HepG2 (cell line): ENCODE results near the gene RBM27. TPM values are rescaled to one million over a fixed set of nuclear protein-coding genes. Genes with fewer than 3 reads are reported as not detected.

Experiments used
- ARNT ChIP-seq: fragments of 450-650 bp; IDR thresholded peaks from 2 replicates; pipeline ENCODE4 v1.6.1; 2017
- ATF4 ChIP-seq, 2 experiments: fragments of 450-650 bp in 1 of 2; sonication (generic) in 1 of 2; formaldehyde crosslinking; IDR thresholded peaks; 2 replicates each; pipeline versions ENCODE4 v1.5.0 to v1.8.0; 2020 to 2022; ENCODE audit warnings: mild to moderate bottlenecking in 1 of 2, missing genetic modification reagents in 1 of 2
- BCL6 ChIP-seq: IDR thresholded peaks from 2 replicates; pipeline ENCODE4 v1.6.1; 2016; ENCODE audit warnings: missing genetic modification reagents, missing compliant biosample characterization
- CBX1 ChIP-seq: IDR thresholded peaks from one replicate; pipeline ENCODE4 v1.6.1; 2016; ENCODE audit warnings: antibody characterized with exemption, low read depth
- CREM ChIP-seq, 2 experiments: sonication (generic) in 1 of 2; formaldehyde crosslinking in 1 of 2; IDR thresholded peaks; 2 replicates each; pipeline versions ENCODE4 v1.4.0 to v1.6.1; 2016 to 2020; ENCODE audit warnings: antibody characterized with exemption in 1 of 2, mild to moderate bottlenecking in 1 of 2, missing genetic modification reagents in 1 of 2
- ESRRA ChIP-seq: sonication (generic); formaldehyde crosslinking; IDR thresholded peaks from 2 replicates; pipeline ENCODE4 v1.5.1; 2020; ENCODE audit warnings: mild to moderate bottlenecking, low read depth, missing genetic modification reagents
- FOSL2 ChIP-seq: sonication (generic); formaldehyde crosslinking; IDR thresholded peaks from 2 replicates; pipeline ENCODE4 v1.4.0; 2020; ENCODE audit warnings: missing genetic modification reagents
- GZF1 ChIP-seq: sonication (generic); formaldehyde crosslinking; IDR thresholded peaks from 2 replicates; pipeline ENCODE4 v1.5.1; 2020; ENCODE audit warnings: mild to moderate bottlenecking, missing genetic modification reagents
- HOXA3 ChIP-seq: sonication (generic); formaldehyde crosslinking; IDR thresholded peaks from 2 replicates; pipeline ENCODE4 v1.5.0; 2020; ENCODE audit warnings: missing genetic modification reagents
- IRF9 ChIP-seq: sonication (generic); formaldehyde crosslinking; IDR thresholded peaks from 2 replicates; pipeline ENCODE4 v1.8.0; 2022; ENCODE audit warnings: missing genetic modification reagents, mild to moderate bottlenecking, borderline replicate concordance
- KLF15 ChIP-seq: sonication (generic); formaldehyde crosslinking; IDR thresholded peaks from 2 replicates; pipeline ENCODE4 v1.8.1; 2023; ENCODE audit warnings: borderline replicate concordance, mild to moderate bottlenecking, inconsistent platforms, missing genetic modification reagents, mixed read lengths
- MAFG ChIP-seq: sonication (generic); formaldehyde crosslinking; IDR thresholded peaks from 2 replicates; pipeline ENCODE4 v1.5.1; 2020; ENCODE audit warnings: mild to moderate bottlenecking, missing genetic modification reagents
- PAXIP1 ChIP-seq: sonication (generic); formaldehyde crosslinking; conservative IDR thresholded peaks from 2 replicates; pipeline ENCODE4 v1.4.0; 2020; ENCODE audit warnings: mild to moderate bottlenecking, missing genetic modification reagents, moderate library complexity
- RFX1 ChIP-seq: fragments of 450-650 bp; IDR thresholded peaks from 2 replicates; pipeline ENCODE4 v1.6.1; 2017
- RORA ChIP-seq: sonication (generic); formaldehyde crosslinking; IDR thresholded peaks from 2 replicates; pipeline ENCODE4 v1.5.0; 2020; ENCODE audit warnings: mild to moderate bottlenecking, missing genetic modification reagents, moderate library complexity
- SIN3B ChIP-seq: fragments of 150-350 bp; IDR thresholded peaks from 2 replicates; pipeline ENCODE4 v1.6.1; 2014; ENCODE audit warnings: low read length
- SP2 ChIP-seq: sonication (generic); formaldehyde crosslinking; IDR thresholded peaks from 2 replicates; pipeline ENCODE4 v1.5.1; 2020; ENCODE audit warnings: mild to moderate bottlenecking, missing genetic modification reagents
- TAF1 ChIP-seq: sonication (generic); formaldehyde crosslinking; IDR thresholded peaks from 2 replicates; pipeline ENCODE4 v1.4.0; 2020; ENCODE audit warnings: missing genetic modification reagents
- ZBTB10 ChIP-seq: sonication (generic); formaldehyde crosslinking; IDR thresholded peaks from 2 replicates; pipeline ENCODE4 v1.4.0; 2020; ENCODE audit warnings: missing genetic modification reagents, borderline replicate concordance
- ZNF317 ChIP-seq: sonication (generic); formaldehyde crosslinking; IDR thresholded peaks from 2 replicates; pipeline ENCODE4 v1.5.0; 2020; ENCODE audit warnings: mild to moderate bottlenecking, missing genetic modification reagents
- ZNF430 ChIP-seq: sonication (generic); formaldehyde crosslinking; IDR thresholded peaks from 2 replicates; pipeline ENCODE4 v1.9.0; 2021; ENCODE audit warnings: mild to moderate bottlenecking, missing genetic modification reagents
- ZNF543 ChIP-seq: sonication (generic); formaldehyde crosslinking; IDR thresholded peaks from 2 replicates; pipeline ENCODE4 v1.4.0; 2020; ENCODE audit warnings: mild to moderate bottlenecking, missing genetic modification reagents
- ZNF556 ChIP-seq: sonication (generic); formaldehyde crosslinking; IDR thresholded peaks from 2 replicates; pipeline ENCODE4 v1.4.0; 2020; ENCODE audit warnings: mild to moderate bottlenecking, missing genetic modification reagents, borderline replicate concordance
- ZNF563 ChIP-seq: sonication (generic); formaldehyde crosslinking; IDR thresholded peaks from 2 replicates; pipeline ENCODE4 v1.8.0; 2022; ENCODE audit warnings: mild to moderate bottlenecking, moderate library complexity, missing genetic modification reagents
- ZNF629 ChIP-seq: sonication (generic); formaldehyde crosslinking; conservative IDR thresholded peaks from 2 replicates; pipeline ENCODE4 v1.5.0; 2020; ENCODE audit warnings: missing genetic modification reagents
- ZNF674 ChIP-seq: sonication (generic); formaldehyde crosslinking; IDR thresholded peaks from 2 replicates; pipeline ENCODE4 v1.5.0; 2020; ENCODE audit warnings: low read depth, mild to moderate bottlenecking, missing genetic modification reagents
- polyA plus RNA-seq, 8 experiments: library from polyadenylated mRNA; depleted of rRNA in 3 of 8; stranded (reverse) in 7 of 8; unstranded in 1 of 8; fragments of >200 nt; fragmentation: Illumina TruSeq in 4 of 8; extraction: Trizol in 4 of 8; gene quantifications; 2 replicates each; pipeline versions ENCODE4 v1.2.1 to v1.2.3, GENCODE V29; 2011 to 2016; ENCODE audit warnings: low read depth in 4 of 8, missing spikeins in 1 of 8, mixed read lengths in 1 of 8; ENCODE audit not compliant: insufficient read depth in 1 of 8
- total RNA-seq, 5 experiments: library from RNA; depleted of rRNA; stranded (reverse); fragments of >200 nt; fragmentation: Illumina TruSeq; extraction: Trizol; gene quantifications; 2 replicates each; pipeline ENCODE4 v1.2.3, GENCODE V29; 2016; ENCODE audit warnings: low read depth in 1 of 5

The RBM27 gene
- total and polyA plus RNA-seq, 2 of the 13 experiments (the other 11 are each of a cell fraction or from before 2014, with no cell fraction given): 12.9 to 23.4 TPM

- TF ChIP-seq ARNT (no peak), SP2 (CRISPR knock-in tag) (no peak), ZNF317 (CRISPR knock-in tag) (no peak), ZNF629 (CRISPR knock-in tag) (no peak), KLF15 (CRISPR knock-in tag) (no peak), CREM (IDR thresholded peaks at IDR 0.05) (0 out of 2 replicates have a peak, but pooled peaks have one; percentile 26), CREM (CRISPR knock-in tag; IDR thresholded peaks at IDR 0.05) (no peak), GZF1 (CRISPR knock-in tag) (no peak), RFX1 (no peak), RORA (CRISPR knock-in tag) (no peak), CBX1 (no peak), SIN3B (no peak), IRF9 (CRISPR knock-in tag) (no peak), FOSL2 (CRISPR knock-in tag) (no peak), TAF1 (no peak), ZNF563 (CRISPR knock-in tag) (no peak), ATF4 (CRISPR knock-in tag; IDR thresholded peaks at IDR 0.05) (no peak), ZNF674 (no peak), PAXIP1 (CRISPR knock-in tag) (peak; percentile 59), BCL6 (CRISPR knock-in tag) (no peak), ESRRA (CRISPR knock-in tag) (peak; percentile 80), ZNF543 (CRISPR knock-in tag) (no peak), MAFG (no peak), ZNF430 (CRISPR knock-in tag) (no peak), ZNF556 (CRISPR knock-in tag) (no peak), ZBTB10 (CRISPR knock-in tag) (no peak), HOXA3 (CRISPR knock-in tag) (no peak)
Measured at GRCh38 chr5:146169076-146169475, 34.3 kb upstream of the RBM27 start (continued).
